ENCODE data around the gene COL15A1.

DNA sequence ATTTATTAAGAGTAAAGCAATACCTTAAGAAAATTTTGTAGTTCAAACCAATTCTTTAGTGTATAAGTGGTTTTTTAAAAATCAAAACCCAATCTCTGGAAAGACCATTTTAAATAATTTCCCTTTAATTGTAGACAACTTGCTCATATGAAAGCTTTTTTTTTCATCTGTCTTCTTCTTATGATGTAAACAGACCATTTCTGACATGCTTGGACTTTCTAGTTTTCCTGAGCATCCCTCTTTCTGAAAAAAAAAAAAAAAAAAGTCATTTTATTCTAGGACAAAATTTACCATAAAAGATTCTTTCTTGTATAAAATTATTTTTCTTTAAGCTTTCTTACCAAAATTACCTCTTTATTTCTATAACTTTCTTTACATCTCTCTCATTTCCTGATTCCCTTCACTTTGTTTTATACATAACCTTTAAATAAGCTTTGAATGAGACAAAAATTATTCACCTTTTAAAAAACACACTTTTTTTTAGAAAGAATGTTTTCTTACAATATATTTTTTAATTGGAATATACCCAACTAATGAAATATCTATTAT is 67.5 kb downstream of the COL15A1 start:
- no peak for TF ChIP-seq POLR2A (IDR thresholded peaks at IDR 0.05)
- TF ChIP-seq, protein P1, sequence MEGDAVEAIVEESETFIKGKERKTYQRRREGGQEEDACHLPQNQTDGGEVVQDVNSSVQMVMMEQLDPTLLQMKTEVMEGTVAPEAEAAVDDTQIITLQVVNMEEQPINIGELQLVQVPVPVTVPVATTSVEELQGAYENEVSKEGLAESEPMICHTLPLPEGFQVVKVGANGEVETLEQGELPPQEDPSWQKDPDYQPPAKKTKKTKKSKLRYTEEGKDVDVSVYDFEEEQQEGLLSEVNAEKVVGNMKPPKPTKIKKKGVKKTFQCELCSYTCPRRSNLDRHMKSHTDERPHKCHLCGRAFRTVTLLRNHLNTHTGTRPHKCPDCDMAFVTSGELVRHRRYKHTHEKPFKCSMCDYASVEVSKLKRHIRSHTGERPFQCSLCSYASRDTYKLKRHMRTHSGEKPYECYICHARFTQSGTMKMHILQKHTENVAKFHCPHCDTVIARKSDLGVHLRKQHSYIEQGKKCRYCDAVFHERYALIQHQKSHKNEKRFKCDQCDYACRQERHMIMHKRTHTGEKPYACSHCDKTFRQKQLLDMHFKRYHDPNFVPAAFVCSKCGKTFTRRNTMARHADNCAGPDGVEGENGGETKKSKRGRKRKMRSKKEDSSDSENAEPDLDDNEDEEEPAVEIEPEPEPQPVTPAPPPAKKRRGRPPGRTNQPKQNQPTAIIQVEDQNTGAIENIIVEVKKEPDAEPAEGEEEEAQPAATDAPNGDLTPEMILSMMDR (IDR thresholded peaks at IDR 0.05) = no peak

Measured in Peyer's patch (tissue), 4 donors.